Ramos (cell line): Measurements from ENCODE around the gene ARMC2.

Experiments
- in situ Hi-C: fragments of 300-500 bp; cut with MboI; formaldehyde crosslinking; loops from one replicate; pipeline ENCODE4 v1.14.3; 2022; ENCODE audit warnings: low sequenced_read_pairs; ENCODE audit not compliant: unreplicated experiment

ARMC2 gene

DNA sequence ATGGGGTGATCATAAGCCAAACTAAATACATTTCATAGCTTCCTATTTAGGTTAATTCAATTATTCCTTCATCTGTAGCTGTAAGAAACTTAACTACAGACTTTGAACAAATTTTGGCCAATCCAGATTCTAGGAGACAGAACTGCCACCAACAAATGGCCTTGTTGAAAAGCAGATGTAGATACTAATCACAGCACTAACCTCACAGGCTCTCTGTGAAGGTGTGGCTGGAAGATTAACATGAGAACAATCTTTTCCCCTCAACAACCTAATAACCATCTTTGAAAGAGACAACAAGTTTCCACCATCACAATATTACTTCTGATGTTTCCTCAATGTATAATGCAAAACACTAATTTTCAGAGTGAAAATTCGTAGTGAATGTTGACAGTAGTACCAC, 158.6 kb downstream of the ARMC2 start:
- in situ Hi-C loops = no loop called here

DNA sequence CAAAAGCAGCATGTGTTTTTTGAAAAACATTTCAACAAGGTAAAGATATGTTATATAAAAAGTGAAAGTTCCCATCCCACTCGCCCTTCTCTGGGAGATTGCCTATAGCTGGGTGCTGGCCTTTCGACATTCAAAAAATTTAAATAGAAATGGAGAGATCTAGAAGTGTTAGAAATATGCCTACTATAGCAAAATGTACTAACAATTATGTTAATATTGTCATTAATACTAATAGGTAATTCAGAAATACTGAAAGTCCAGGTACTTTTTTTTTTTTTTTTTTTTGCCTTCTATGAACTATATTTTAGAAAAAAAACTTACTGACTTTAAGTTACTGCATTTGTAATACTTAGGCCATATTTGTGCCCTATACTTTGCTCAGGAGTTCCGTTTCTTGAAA, 159.3 kb downstream of the ARMC2 start:
- in situ Hi-C loops = no loop called here

DNA sequence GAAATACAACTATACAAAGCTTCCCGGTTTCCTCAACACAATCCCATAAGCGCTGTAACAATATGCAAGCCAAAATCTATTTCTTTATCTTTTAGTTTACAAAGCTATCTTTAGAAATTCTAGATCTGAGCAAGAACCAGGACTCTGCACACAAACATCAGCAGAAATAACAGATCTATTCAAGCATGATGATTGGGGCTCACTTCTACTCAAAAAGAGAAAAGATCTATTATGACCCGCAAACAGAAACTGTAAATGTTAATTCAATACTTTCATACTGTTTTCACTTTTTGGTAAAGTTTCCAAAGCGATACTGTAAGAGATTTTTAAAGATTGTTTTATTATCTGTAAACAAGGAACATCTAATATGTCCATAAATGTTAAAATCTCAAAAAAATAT, 159.8 kb downstream of the ARMC2 start:
- in situ Hi-C loops = no loop called here

GRCh38 chr6:109008537-109009235, 160.5 kb downstream of the ARMC2 start:
- in situ Hi-C loops = no loop called here

DNA sequence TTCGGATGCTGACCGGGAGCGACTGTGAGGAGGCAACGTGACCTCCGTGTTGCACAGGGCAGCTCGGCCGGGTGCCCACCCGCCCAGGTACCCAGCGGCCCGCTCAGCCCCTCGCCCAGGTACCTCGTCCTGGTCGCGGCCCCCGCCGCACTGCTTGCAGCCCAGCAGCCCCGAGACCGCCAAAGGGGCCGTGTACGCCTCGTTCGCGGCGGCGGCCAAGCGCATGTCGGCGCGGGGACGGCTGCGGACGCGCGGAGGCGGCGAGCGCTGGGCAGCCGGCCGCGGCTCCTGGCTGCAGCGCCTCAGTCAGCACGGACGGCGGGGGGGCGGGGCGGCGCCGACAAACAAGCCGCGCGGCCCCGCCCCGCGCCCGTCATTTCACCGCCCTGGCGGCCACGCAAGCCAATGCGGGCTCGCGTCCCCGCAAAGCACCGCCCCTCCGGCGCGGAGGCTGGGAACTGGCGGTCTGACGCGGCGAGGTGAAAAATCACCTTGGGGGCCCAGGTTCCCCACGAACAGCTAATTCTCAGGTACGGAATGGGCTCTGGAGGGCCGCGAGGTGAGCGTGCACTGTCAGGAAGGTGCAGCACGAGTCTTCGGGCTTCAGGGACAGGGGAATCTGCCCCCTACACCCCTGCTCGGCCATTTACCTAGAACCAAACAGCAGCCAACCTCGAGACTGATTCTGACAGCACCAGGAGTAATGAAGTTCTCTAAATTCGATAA, 161.2 kb downstream of the ARMC2 start:
- in situ Hi-C loops = no loop called here

- in situ Hi-C loops = no loop called here
Measured at GRCh38 chr6:109009962-109010704, 161.9 kb downstream of the ARMC2 start.

- in situ Hi-C loops = no loop called here
Measured at GRCh38 chr6:109010705-109011102, 162.5 kb downstream of the ARMC2 start.

DNA sequence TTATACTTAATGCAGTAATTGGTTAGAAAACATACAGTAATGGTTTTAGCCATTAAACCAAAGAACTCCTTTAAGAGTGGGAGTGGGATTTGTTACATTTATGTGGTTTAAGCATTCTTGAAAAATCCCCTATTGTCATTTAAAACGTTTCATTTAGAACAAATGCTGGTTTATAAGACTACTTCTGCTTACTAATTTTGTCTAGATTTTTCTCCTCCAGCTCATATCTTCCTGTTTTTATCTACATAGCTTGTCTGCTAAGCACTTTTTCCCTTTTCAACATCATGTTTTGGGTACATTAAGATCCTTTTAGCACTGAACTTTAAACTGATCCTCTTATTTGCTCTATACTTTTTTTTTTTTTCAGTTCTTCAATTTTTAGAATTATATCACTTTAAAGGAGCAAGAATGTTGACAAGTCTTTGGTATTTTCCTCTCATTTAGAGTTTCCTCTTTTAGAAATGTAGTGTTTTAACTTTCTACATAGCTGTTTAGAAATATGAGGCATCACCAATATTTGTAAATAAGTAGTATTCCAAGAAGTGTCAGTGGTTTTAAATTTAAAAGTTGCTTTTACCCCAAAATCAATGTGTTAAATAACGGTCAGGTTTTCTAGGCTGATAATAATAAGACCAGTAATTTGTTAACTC, 165.6 kb downstream of the ARMC2 start:
- in situ Hi-C loops = no loop called here

DNA sequence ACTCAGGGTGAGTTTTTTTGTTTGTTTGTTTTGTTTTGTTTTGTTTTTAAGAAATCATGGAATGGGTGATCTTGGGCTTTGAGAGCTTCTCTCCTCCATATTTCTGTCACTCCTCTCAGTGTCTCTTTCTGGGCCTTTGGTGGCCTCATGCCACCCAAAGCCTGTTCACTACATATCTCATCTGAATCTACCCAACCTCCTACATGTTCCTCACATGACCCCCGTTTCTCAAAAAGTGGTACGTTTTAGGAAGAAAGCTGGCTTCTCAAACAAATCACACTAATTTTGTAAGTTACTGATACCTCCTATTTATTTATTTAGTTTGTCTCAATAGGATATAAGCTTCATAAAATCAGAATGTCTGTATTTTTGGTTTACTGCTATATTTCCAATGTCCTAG, 166.4 kb downstream of the ARMC2 start:
- in situ Hi-C loops = no loop called here

DNA sequence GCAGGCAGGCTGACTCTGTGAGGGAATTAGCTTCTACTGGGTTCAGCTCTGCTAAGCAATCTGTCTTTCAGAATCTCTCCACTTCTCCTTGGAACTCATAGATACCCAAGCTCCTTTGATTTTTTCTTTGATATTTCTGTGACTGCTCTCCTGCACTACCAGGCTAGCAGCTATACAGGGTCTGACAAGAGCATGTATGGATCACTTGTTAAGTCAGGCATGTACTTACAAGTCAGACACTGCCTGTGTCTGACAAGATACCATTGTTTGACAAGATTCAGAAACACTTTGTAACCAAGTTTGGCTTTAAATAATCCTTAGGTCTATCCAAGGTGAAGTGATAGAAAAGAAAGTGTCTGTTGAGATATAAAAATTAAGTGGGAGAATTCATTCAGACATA, 167.0 kb downstream of the ARMC2 start:
- in situ Hi-C loops = no loop called here

- in situ Hi-C loops = no loop called here
Measured at GRCh38 chr6:109019911-109020310, 171.7 kb downstream of the ARMC2 start.

GRCh38 chr6:109021870-109022269, 173.6 kb downstream of the ARMC2 start:
- in situ Hi-C loops = no loop called here

DNA sequence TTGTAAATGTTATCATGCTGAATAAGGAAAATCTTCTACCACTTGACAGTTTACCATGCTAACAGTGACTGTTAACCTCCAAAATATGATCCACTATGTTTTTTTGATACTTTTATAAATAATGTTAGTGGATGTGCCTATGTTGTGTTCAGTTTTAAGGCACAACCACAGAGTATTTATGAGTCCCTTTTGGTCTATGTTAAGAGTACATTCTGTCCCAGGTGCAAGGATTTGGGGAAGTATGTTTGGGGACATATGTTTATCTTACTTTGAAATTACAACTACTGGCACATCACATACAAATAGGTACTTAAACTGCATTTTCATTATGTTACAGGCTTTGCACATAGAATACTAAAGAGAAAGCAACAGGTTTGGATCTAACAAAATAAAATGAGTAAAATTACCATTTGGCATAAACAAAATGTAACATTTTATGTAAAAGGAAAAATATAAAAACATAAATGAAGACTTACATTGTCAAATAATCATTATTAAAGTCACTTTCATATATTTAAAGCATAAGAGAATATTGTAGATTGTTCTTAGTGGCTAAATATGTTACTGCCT, 175.2 kb downstream of the ARMC2 start:
- in situ Hi-C loops = no loop called here
